AG04450 (cell line): ENCODE results near the gene SIRT4. TPM values are rescaled to one million over a fixed set of nuclear protein-coding genes. Genes with fewer than 3 reads are reported as not detected.
"Not testable (repeated sequence)": the region's sequence is repeated elsewhere in the genome, so short reads cannot be mapped to it uniquely, and the experiment has no call there.

ENCODE experiments used
- CTCF ChIA-PET: fragments of 300-600, 350-600 bp; formaldehyde crosslinking; extraction: SDS; loops from one replicate; lab custom pipeline; 2022; ENCODE audit warnings: antibody characterized with exemption, inconsistent platforms; lab: Charles Lee
- POLR2A ChIA-PET: fragments of 350-600 bp; formaldehyde crosslinking; extraction: SDS; loops from one replicate; lab custom pipeline; 2021; ENCODE audit warnings: antibody characterized with exemption, inconsistent platforms; lab: Yijun Ruan, JAX
- DNase-seq: peaks from one replicate; pipeline ENCODE4 v3.0.0-alpha.2; 2011; ENCODE audit warnings: low read depth, low spot score
- H3K27ac ChIP-seq: one replicate; pipeline ENCODE4 v1.5.1; 2012; ENCODE audit warnings: low read depth, low read length, control low read depth
- H3K27me3 ChIP-seq: one replicate; pipeline ENCODE4 v1.6.0; 2012; ENCODE audit warnings: low read length; ENCODE audit not compliant: control insufficient read depth, insufficient read depth
- H3K4me3 ChIP-seq: 2 replicates; pipeline ENCODE4 v1.5.1; 2011; ENCODE audit warnings: mild to moderate bottlenecking, low read depth, low read length, control low read depth
- H3K9me3 ChIP-seq: 2 replicates; pipeline ENCODE4 v1.5.1; 2012; ENCODE audit warnings: low read length; ENCODE audit not compliant: control insufficient read depth, insufficient read depth
- polyA minus RNA-seq: library from RNA; depleted of rRNA, polyadenylated mRNA; stranded (reverse); fragments of >200 nt; gene quantifications from 2 replicates; pipeline ENCODE4 v1.2.3, GENCODE V29; 2011; rRNA and poly(A)+ RNA removed
- polyA plus RNA-seq: library from polyadenylated mRNA; depleted of rRNA; stranded (reverse); fragments of >200 nt; gene quantifications from 2 replicates; pipeline ENCODE4 v1.2.3, GENCODE V29; 2011; rRNA removed
- TF ChIP-seq, protein P1 (sequence below): IDR thresholded peaks from 2 replicates; pipeline ENCODE4 v1.5.1; 2011; ENCODE audit warnings: low read depth, low read length, control low read depth, inconsistent platforms

SIRT4 gene, protein sequence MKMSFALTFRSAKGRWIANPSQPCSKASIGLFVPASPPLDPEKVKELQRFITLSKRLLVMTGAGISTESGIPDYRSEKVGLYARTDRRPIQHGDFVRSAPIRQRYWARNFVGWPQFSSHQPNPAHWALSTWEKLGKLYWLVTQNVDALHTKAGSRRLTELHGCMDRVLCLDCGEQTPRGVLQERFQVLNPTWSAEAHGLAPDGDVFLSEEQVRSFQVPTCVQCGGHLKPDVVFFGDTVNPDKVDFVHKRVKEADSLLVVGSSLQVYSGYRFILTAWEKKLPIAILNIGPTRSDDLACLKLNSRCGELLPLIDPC
- polyA plus RNA-seq (1.4 and 1.9 TPM in 2 replicates), polyA minus RNA-seq (1.6 and 2.6 TPM in 2 replicates)

DNA sequence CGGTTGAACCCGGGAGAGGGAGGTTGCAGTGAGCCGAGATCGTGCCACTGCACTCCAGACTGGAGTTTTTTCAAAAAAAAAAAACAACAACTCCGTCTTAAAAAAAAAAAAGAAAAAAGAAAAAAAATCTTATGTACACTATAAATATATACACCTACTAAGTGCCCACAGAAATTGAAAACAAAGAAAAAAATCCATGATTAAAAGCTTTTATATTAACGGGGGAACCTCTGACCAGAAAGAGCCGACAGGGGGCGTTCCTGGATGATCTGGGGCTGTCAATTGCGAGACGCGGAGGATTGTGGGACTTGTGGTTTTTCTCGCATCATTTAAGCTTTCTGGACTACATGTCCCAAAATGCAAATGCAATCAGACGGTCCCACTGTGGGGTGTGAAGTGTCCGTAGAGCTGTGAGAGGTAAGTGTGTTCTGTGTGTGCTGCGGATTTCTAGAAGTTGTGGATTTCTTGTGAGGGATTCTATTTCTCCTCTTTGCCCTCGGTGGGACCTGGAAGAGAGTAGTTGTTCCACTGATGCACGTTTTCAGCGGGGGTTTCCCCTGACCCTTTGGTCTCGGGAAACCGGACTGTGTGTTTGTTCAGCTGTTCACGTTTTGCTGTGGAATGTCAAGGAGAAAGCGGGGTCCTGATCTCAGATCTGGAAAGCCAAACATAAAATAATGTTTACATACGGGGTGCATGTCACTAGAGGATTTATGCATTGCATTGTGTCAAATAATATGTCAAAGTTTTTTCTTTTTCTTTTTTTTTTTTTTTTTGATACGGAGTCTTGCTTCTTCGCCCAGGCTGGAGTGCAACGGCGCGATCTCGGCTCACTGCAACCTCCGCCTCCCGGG, at the start of gene SIRT4:
Gene SIRT4, plus strand, starts transcription at position 360 of the 854 bp plus-strand sequence. CDS start 1,241 bp downstream, outside the sequence.
- POLR2A ChIA-PET: interaction anchor here (0.6 to 1.4 kb wide), 8 partner anchors 10 to 1094 kb away, joined by 3 to 86 read pairs (median 6); partner anchors contain the start of genes RNU4-1, RNU4-2 and RPLP0
- TF ChIP-seq, protein P1, sequence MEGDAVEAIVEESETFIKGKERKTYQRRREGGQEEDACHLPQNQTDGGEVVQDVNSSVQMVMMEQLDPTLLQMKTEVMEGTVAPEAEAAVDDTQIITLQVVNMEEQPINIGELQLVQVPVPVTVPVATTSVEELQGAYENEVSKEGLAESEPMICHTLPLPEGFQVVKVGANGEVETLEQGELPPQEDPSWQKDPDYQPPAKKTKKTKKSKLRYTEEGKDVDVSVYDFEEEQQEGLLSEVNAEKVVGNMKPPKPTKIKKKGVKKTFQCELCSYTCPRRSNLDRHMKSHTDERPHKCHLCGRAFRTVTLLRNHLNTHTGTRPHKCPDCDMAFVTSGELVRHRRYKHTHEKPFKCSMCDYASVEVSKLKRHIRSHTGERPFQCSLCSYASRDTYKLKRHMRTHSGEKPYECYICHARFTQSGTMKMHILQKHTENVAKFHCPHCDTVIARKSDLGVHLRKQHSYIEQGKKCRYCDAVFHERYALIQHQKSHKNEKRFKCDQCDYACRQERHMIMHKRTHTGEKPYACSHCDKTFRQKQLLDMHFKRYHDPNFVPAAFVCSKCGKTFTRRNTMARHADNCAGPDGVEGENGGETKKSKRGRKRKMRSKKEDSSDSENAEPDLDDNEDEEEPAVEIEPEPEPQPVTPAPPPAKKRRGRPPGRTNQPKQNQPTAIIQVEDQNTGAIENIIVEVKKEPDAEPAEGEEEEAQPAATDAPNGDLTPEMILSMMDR: peak; percentile 80
- Histone ChIP-seq H3K27ac (peak within 1 kb of the TSS; percentile 86), H3K27me3 (no peaks in the 10 kb centered on the region), H3K9me3 (no peaks in the 10 kb centered on the region), H3K4me3 (peak within 1 kb of the TSS; percentile 76)
- CTCF ChIA-PET: interaction anchor here (0.5 to 3.0 kb wide), 38 partner anchors 8 to 216 kb away, joined by 3 to 49 read pairs (median 3); partner anchors contain the start of genes COX6A1, DYNLL1, RNU4-1 and RNU4-2
- DNase-seq: peak; percentile 85

DNA sequence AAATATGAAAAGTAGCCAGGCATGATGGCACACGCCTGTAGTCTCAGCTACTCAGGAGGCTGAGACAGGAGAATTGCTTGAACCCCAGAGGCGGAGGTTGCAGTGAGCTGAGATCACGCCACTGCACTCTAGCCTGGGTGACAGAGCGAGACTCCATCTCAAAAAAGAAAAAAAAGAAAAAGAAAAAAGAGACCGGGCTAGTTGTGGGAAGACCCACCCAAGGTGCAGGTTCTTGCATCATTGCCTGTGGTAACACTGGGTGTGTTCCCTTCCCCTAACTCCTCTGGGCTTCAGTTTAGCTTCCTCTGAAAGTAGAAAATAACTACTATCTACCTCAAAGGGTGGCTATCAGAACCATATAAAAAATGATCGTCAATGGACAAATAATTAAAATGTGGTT, 48.8 kb upstream of the SIRT4 start:
- DNase-seq, H3K27me3 ChIP-seq, POLR2A ChIA-PET, H3K9me3 ChIP-seq, H3K27ac ChIP-seq, H3K4me3 ChIP-seq: not testable (repeated sequence)
- CTCF ChIA-PET: interaction anchor here (1.0 to 1.8 kb wide), 3 partner anchors 12 to 25 kb away, joined by 5 to 7 read pairs (median 5); partner anchors contain the start of gene PXN

DNA sequence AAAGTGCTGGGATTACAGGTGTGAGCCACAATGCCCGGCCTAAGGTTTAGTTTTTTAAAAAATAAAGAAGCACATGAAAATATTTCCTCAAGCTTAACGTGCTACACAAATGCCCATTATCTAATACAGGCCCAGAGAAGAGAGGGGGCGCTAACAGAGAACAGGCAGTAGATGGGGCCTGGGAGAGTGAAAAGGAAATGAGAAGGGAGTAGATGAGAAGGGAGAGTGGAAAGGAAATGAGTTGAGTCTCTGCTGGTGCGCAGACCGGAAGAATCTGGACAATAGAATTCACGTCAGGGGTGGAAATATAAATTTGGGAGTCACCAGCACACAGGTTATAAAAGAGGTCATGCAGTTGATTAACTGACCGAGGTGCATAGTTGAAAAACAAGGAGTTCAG, 47.3 kb upstream of the SIRT4 start:
- Histone ChIP-seq H3K4me3 (no peak overlapping the region), H3K27ac (no peak overlapping the region), H3K27me3 (no peaks in the 10 kb centered on the region), H3K9me3 (no peaks in the 10 kb centered on the region)
- ChIA-PET CTCF (interaction anchor here (1.5 to 21.8 kb wide), 3 partner anchors 11 to 29 kb away, joined by 6 to 685 read pairs (median 30); partner anchors contain the start of gene PXN), POLR2A (no interaction called here)
- no peak for DNase-seq
- TF ChIP-seq, protein P1: no peak

DNA sequence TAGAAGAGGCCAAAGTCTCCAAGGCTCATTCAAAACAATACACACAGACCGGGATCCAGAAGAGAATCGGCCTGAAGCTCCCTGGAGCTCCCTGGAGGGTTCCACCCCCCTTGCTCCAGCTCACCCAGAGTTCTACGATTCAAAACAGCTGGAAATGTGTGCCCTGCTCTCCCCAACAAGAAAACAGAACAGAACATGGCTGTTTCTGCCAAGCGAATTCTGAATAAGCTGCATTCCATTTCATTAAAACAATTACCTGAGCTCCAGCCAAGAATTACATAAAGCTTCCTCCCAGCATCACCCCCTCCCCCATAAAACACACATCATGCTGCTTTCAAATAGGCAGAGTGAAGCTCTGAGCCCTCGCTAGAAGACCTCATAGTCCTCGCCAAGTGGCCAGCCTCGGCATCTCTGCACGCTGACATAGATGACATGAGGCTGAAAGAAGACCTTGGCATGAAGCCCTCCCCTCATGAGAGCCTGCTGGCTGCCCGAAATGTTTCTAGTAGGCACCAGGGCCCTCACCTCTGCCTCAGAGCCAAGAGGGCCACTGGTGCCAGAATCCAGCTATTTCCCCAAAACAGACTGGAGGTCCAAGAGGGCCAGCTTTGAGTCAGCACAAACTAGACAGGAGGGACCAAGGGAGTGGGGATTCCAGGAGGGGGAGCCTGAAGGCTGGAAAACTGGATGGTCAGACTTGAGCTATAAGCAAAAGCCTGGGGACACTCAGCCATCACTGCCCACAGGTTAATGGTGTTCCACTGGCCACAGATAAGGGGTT, 44.9 kb upstream of the SIRT4 start:
- no peaks in the 10 kb centered on the region for H3K27me3 ChIP-seq
- POLR2A ChIA-PET: interaction anchor here (0.6 to 2.7 kb wide), 13 partner anchors 8 to 140 kb away, joined by 3 to 54 read pairs (median 7); partner anchors contain the start of genes PXN, RAB35, RNU4-1 and RNU4-2
- peak overlapping the region; percentile 35 for H3K4me3 ChIP-seq
- peak overlapping the region; percentile 82 for H3K27ac ChIP-seq
- H3K9me3 ChIP-seq: no peaks in the 10 kb centered on the region
- TF ChIP-seq, protein P1: peak; percentile 4; the same call in 1 of the 2 replicates
- peak; percentile 84 for DNase-seq
- CTCF ChIA-PET: interaction anchor here (1.0 to 21.8 kb wide), 7 partner anchors 8 to 56 kb away, joined by 3 to 685 read pairs (median 9); partner anchors contain the start of genes PXN, RPLP0 and SIRT4
